IMR-90 (cell line): ENCODE measurements around the gene UBE3C. TPM values are rescaled to one million over a fixed set of nuclear protein-coding genes. Genes with fewer than 3 reads are reported as not detected.
A peak's percentile ranks its signal among the peaks of the same experiment; 100 is the strongest.

Experiments
- ATAC-seq: fragments of 200-7000 bp; cut with Tn5 transposase; 2 replicates; pipeline ENCODE4 v1.9.1; 2020; ENCODE audit warnings: low read depth, mild to moderate bottlenecking, moderate library complexity
- BruUV-seq: library from RNA; stranded (reverse); fragments of 400-500 nt; replicated peaks from 2 replicates; lab custom pipeline; 2021; lab: Mats Ljungman, UMichigan
- CTCF ChIA-PET: fragments of 300-600 bp; formaldehyde crosslinking; extraction: SDS; loops from one replicate; lab custom pipeline; 2021; ENCODE audit warnings: antibody characterized with exemption; lab: Yijun Ruan, JAX
- POLR2A ChIA-PET: fragments of 300-600 bp; sonication (Branson Sonifier 250); formaldehyde crosslinking; loops from one replicate; lab custom pipeline; 2022; ENCODE audit warnings: antibody characterized with exemption; ENCODE audit not compliant: unreplicated experiment; lab: Charles Lee
- DNase-seq: peaks from one replicate; pipeline ENCODE4 v3.0.0; 2013
- H2AFZ ChIP-seq: replicated peaks from 2 replicates; pipeline ENCODE3; 2013; ENCODE audit warnings: low read length, mild to moderate bottlenecking; ENCODE audit not compliant: poor library complexity
- H2AK5ac ChIP-seq: 2 replicates; pipeline ENCODE4 v1.6.1; 2013; ENCODE audit warnings: low read depth, low read length, inconsistent platforms
- H2AK9ac ChIP-seq: replicated peaks from 2 replicates; pipeline ENCODE3; 2013; ENCODE audit warnings: mild to moderate bottlenecking, low read depth, low read length, moderate library complexity; ENCODE audit not compliant: poor library complexity
- H2BK120ac ChIP-seq: 2 replicates; pipeline ENCODE4 v1.6.1; 2013; ENCODE audit warnings: low read depth, low read length, inconsistent platforms
- H2BK15ac ChIP-seq: 3 replicates; pipeline ENCODE4 v1.6.1; 2013; ENCODE audit warnings: low read depth, low read length, inconsistent platforms
- H2BK20ac ChIP-seq: 2 replicates; pipeline ENCODE4 v1.6.1; 2013; ENCODE audit warnings: low read depth, mild to moderate bottlenecking, inconsistent platforms, low read length, moderate library complexity
- H2BK5ac ChIP-seq: 2 replicates; pipeline ENCODE4 v1.6.1; 2013; ENCODE audit warnings: mild to moderate bottlenecking, low read depth, low read length, inconsistent platforms; ENCODE audit not compliant: poor library complexity, severe bottlenecking
- H3K14ac ChIP-seq: replicated peaks from 2 replicates; pipeline ENCODE4 v1.6.1; 2013; ENCODE audit warnings: low read depth, low read length, inconsistent platforms
- H3K18ac ChIP-seq: 2 replicates; pipeline ENCODE4 v1.6.1; 2013; ENCODE audit warnings: low read depth, low read length, control low read depth
- H3K23ac ChIP-seq: 2 replicates; pipeline ENCODE4 v1.6.1; 2013; ENCODE audit warnings: low read depth, low read length, inconsistent platforms
- H3K27ac ChIP-seq: 2 replicates; pipeline ENCODE4 v1.5.1; 2013; ENCODE audit warnings: mild to moderate bottlenecking, control low read depth, low read length; ENCODE audit not compliant: insufficient read depth
- H3K27me3 ChIP-seq: 2 replicates; pipeline ENCODE4 v1.6.1; 2013; ENCODE audit warnings: low read length; ENCODE audit not compliant: control insufficient read depth, insufficient read depth
- H3K36me3 ChIP-seq: 2 replicates; pipeline ENCODE4 v1.6.1; 2013; ENCODE audit warnings: low read length, mixed read lengths; ENCODE audit not compliant: control insufficient read depth, insufficient read depth
- H3K4ac ChIP-seq: 2 replicates; pipeline ENCODE4 v1.6.1; 2013; ENCODE audit warnings: low read depth, low read length, inconsistent platforms
- H3K4me1 ChIP-seq: 2 replicates; pipeline ENCODE4 v1.6.1; 2013; ENCODE audit warnings: low read length, mixed read lengths; ENCODE audit not compliant: control insufficient read depth, insufficient read depth
- H3K4me2 ChIP-seq: 2 replicates; pipeline ENCODE4 v1.6.1; 2013; ENCODE audit warnings: low read depth, mild to moderate bottlenecking, control low read depth, low read length, moderate library complexity
- H3K4me3 ChIP-seq: 2 replicates; pipeline ENCODE4 v1.5.1; 2013; ENCODE audit warnings: low read depth, mild to moderate bottlenecking, control low read depth, low read length, moderate library complexity; ENCODE audit not compliant: insufficient read depth
- H3K56ac ChIP-seq: 2 replicates; pipeline ENCODE4 v1.6.1; 2013; ENCODE audit warnings: low read length, inconsistent platforms; ENCODE audit not compliant: insufficient read depth; ENCODE audit errors: extremely low read depth
- H3K79me1 ChIP-seq, 2 experiments: 2 replicates each; pipeline ENCODE4 v1.6.1; 2013; ENCODE audit warnings: low read length in 2 of 2, inconsistent platforms in 1 of 2, low read depth in 1 of 2
- H3K9ac ChIP-seq: 2 replicates; pipeline ENCODE4 v1.6.1; 2013; ENCODE audit warnings: low read depth, low read length, control low read depth
- H3K9me1 ChIP-seq: 2 replicates; pipeline ENCODE4 v1.6.1; 2013; ENCODE audit warnings: low read length, inconsistent platforms; ENCODE audit not compliant: insufficient read depth
- H3K9me3 ChIP-seq: 2 replicates; pipeline ENCODE4 v1.6.1; 2013; ENCODE audit warnings: low read length; ENCODE audit not compliant: control insufficient read depth, insufficient read depth
- H4K20me1 ChIP-seq: 2 replicates; pipeline ENCODE4 v1.6.1; 2013; ENCODE audit warnings: low read length, inconsistent platforms; ENCODE audit not compliant: insufficient read depth
- H4K5ac ChIP-seq: 2 replicates; pipeline ENCODE4 v1.6.1; 2013; ENCODE audit warnings: mild to moderate bottlenecking, low read depth, low read length, control low read depth
- H4K8ac ChIP-seq, 2 experiments: 2 replicates each; pipeline ENCODE4 v1.6.1; 2013; ENCODE audit warnings: low read depth in 2 of 2, low read length in 2 of 2, control low read depth in 1 of 2, inconsistent platforms in 1 of 2
- H4K91ac ChIP-seq: 2 replicates; pipeline ENCODE4 v1.6.1; 2013; ENCODE audit warnings: low read depth, low read length, inconsistent platforms; ENCODE audit not compliant: insufficient read depth
- CEBPB ChIP-seq: IDR thresholded peaks from 2 replicates; pipeline ENCODE4 v1.6.1; 2012; ENCODE audit warnings: low read depth, low read length, improper control_type of control experiment
- CHD1 ChIP-seq: IDR thresholded peaks from 2 replicates; pipeline ENCODE4 v1.6.1; 2012; ENCODE audit warnings: low read depth, low read length, improper control_type of control experiment
- ELK1 ChIP-seq: fragments of 150-350 bp; IDR thresholded peaks from 2 replicates; pipeline ENCODE4 v1.6.1; 2016; ENCODE audit warnings: low read depth, mild to moderate bottlenecking, low read length, moderate library complexity, borderline replicate concordance
- FOS ChIP-seq: fragments of 150-350 bp; IDR thresholded peaks from 2 replicates; pipeline ENCODE4 v1.6.1; 2016; ENCODE audit warnings: low read depth, low read length
- MAZ ChIP-seq: IDR thresholded peaks from 2 replicates; pipeline ENCODE4 v1.6.1; 2012; ENCODE audit warnings: low read depth, mild to moderate bottlenecking, low read length, improper control_type of control experiment, moderate library complexity, borderline replicate concordance
- NFE2L2 ChIP-seq: fragments of 150-350 bp; IDR thresholded peaks from 2 replicates; pipeline ENCODE4 v1.6.1; 2016; ENCODE audit warnings: low read depth, mild to moderate bottlenecking, low read length
- POLR2A ChIP-seq: IDR thresholded peaks from 2 replicates; pipeline ENCODE4 v1.6.1; 2012; ENCODE audit warnings: mild to moderate bottlenecking, low read depth, low read length
- RAD21 ChIP-seq: IDR thresholded peaks from 2 replicates; pipeline ENCODE4 v1.6.1; 2012; ENCODE audit warnings: low read length, improper control_type of control experiment
- USF2 ChIP-seq: fragments of 150-350 bp; IDR thresholded peaks from 2 replicates; pipeline ENCODE4 v1.6.1; 2017; ENCODE audit warnings: mild to moderate bottlenecking, antibody characterized with exemption, low read length, low read depth
- WGBS, 2 experiments: methylation state at CpG; one replicate each; pipeline versions ENCODE4 v1.1.5 to v1.1.7; 2013; ENCODE audit warnings: missing lambda C conversion rate in 2 of 2; ENCODE audit not compliant: insufficient read length in 1 of 2; ENCODE audit errors: extremely low coverage in 2 of 2; 5-methylcytosine and 5-hydroxymethylcytosine counted together
- dilution Hi-C: fragments of 300-500 bp; cut with HindIII; formaldehyde crosslinking; loops from one replicate; pipeline ENCODE4 v1.14.3; 2018; ENCODE audit warnings: low sequenced_read_pairs; ENCODE audit not compliant: unreplicated experiment
- in situ Hi-C: fragments of 300-500 bp; cut with MboI; formaldehyde crosslinking; loops from 3 replicates; pipeline ENCODE4 v1.14.3; 2019; ENCODE audit warnings: low sequenced_read_pairs, inconsistent platforms, mixed read lengths
- intact Hi-C: fragments of 100-400 bp; cut with micrococcal nuclease; formaldehyde crosslinking; loops from 2 replicates; pipeline ENCODE4 v1.10.0; 2022
- polyA plus RNA-seq, 3 experiments: library from polyadenylated mRNA; depleted of rRNA; stranded (reverse); fragments of >200 nt; gene quantifications; 2 replicates each; pipeline ENCODE4 v1.2.3, GENCODE V29; 2012; ENCODE audit warnings: low replicate concordance in 1 of 3
- total RNA-seq: library from RNA; depleted of rRNA; stranded (reverse); fragments of >200 nt; gene quantifications from 2 replicates; pipeline ENCODE4 v1.2.3, GENCODE V29; 2012

Gene UBE3C
- total and polyA plus RNA-seq, 2 of the 4 experiments (the other 2 are of a cell fraction) = 43.0 to 60.6 TPM

- BruUV-seq = no TSS peak
- H3K79me1 ChIP-seq = peaks cover 0 to 9% of the 10 kb centered on the region in 2 experiments; a peak in 1 of 4 replicates
- peak overlapping the region; percentile 59; the same call in 2 of the 3 replicates for H2BK15ac ChIP-seq
- H3K9ac ChIP-seq = no peak overlapping the region
- H3K9me3 ChIP-seq = no peaks in the 10 kb centered on the region
- peak overlapping the region; percentile 40; the same call in 1 of the 2 replicates for H2BK120ac ChIP-seq
- no peak overlapping the region for H3K4me3 ChIP-seq
- H4K8ac ChIP-seq = peak overlapping the region in 1 of 2 experiments; percentile 62; a peak in 1 of 4 replicates
- H3K4me1 ChIP-seq = peaks cover 2% of the 10 kb centered on the region; the same call in 1 of the 2 replicates
- no peak overlapping the region for H2AK9ac ChIP-seq
- peak overlapping the region; percentile 33 for H2AFZ ChIP-seq
- H3K14ac ChIP-seq = peak overlapping the region; percentile 82
- no peak overlapping the region for H3K23ac ChIP-seq
- H3K9me1 ChIP-seq = peaks cover 18% of the 10 kb centered on the region
- ATAC-seq (no peak), DNase-seq (no peak)
- no peaks in the 10 kb centered on the region; the same call in 1 of the 2 replicates for H3K27me3 ChIP-seq
- WGBS, 2 experiments = 100% methylated on average over 2 of the region's 3 CpGs; no CpG with 5 or more reads in 1 of the 2 experiments
- no peak overlapping the region for H3K4me2 ChIP-seq
- TF ChIP-seq NFE2L2 (no peak), FOS (no peak), ELK1 (no peak), USF2 (no peak), RAD21 (no peak), POLR2A (no peak), MAZ (no peak), CHD1 (no peak), CEBPB (no peak)
- H3K36me3 ChIP-seq = no peaks in the 10 kb centered on the region
- no peaks in the 10 kb centered on the region for H4K20me1 ChIP-seq
- POLR2A ChIA-PET = no interaction called here
- H2AK5ac ChIP-seq = peak overlapping the region; percentile 97
- intact Hi-C loops (no loop called here), dilution Hi-C loops (no loop called here), in situ Hi-C loops (no loop called here)
- peak overlapping the region; percentile 69; the same call in 1 of the 2 replicates for H3K4ac ChIP-seq
- no peak overlapping the region for H3K27ac ChIP-seq
- H3K56ac ChIP-seq = no peak overlapping the region
- no peak overlapping the region for H4K91ac ChIP-seq
- H2BK20ac ChIP-seq = peak overlapping the region; percentile 42; the same call in 1 of the 2 replicates
- H2BK5ac ChIP-seq = peak overlapping the region; percentile 84
- CTCF ChIA-PET = no interaction called here
- H3K18ac ChIP-seq = no peak overlapping the region
- no peak overlapping the region for H4K5ac ChIP-seq
These were observed 160.5 kb downstream of the UBE3C start for GRCh38 chr7:157299317-157299612.
